HUES48 (cell line): ENCODE measurements around the gene HGFAC.

ENCODE experiments used
- H3K27ac ChIP-seq: one replicate; pipeline ENCODE4 v1.7.0; 2013; ENCODE audit warnings: low read depth, low read length, inconsistent platforms
- H3K27me3 ChIP-seq: 2 replicates; pipeline ENCODE4 v1.6.1; 2013; ENCODE audit warnings: mild to moderate bottlenecking, low read length; ENCODE audit not compliant: control insufficient read depth, insufficient read depth
- H3K36me3 ChIP-seq: 2 replicates; pipeline ENCODE4 v1.6.1; 2013; ENCODE audit warnings: low read length; ENCODE audit not compliant: control insufficient read depth, insufficient read depth
- H3K4me1 ChIP-seq: 2 replicates; pipeline ENCODE4 v1.6.1; 2013; ENCODE audit warnings: mild to moderate bottlenecking, low read length; ENCODE audit not compliant: control insufficient read depth, insufficient read depth
- H3K4me3 ChIP-seq: 2 replicates; pipeline ENCODE4 v1.5.1; 2013; ENCODE audit warnings: mild to moderate bottlenecking, low read depth, low read length
- H3K9ac ChIP-seq: 2 replicates; pipeline ENCODE4 v1.6.1; 2013; ENCODE audit warnings: mild to moderate bottlenecking, low read depth, low read length, moderate library complexity
- H3K9me3 ChIP-seq: 2 replicates; pipeline ENCODE4 v1.6.1; 2013; ENCODE audit warnings: low read length; ENCODE audit not compliant: control insufficient read depth, insufficient read depth

HGFAC gene

GRCh38 chr4:3443750-3444309 is 2.1 kb downstream of the HGFAC start:
- Histone ChIP-seq H3K27ac (no peak overlapping the region), H3K4me3 (no peak overlapping the region), H3K9ac (no peak overlapping the region), H3K4me1 (no peaks in the 10 kb centered on the region), H3K9me3 (no peaks in the 10 kb centered on the region), H3K36me3 (no peaks in the 10 kb centered on the region), H3K27me3 (peaks cover 5% of the 10 kb centered on the region)

DNA sequence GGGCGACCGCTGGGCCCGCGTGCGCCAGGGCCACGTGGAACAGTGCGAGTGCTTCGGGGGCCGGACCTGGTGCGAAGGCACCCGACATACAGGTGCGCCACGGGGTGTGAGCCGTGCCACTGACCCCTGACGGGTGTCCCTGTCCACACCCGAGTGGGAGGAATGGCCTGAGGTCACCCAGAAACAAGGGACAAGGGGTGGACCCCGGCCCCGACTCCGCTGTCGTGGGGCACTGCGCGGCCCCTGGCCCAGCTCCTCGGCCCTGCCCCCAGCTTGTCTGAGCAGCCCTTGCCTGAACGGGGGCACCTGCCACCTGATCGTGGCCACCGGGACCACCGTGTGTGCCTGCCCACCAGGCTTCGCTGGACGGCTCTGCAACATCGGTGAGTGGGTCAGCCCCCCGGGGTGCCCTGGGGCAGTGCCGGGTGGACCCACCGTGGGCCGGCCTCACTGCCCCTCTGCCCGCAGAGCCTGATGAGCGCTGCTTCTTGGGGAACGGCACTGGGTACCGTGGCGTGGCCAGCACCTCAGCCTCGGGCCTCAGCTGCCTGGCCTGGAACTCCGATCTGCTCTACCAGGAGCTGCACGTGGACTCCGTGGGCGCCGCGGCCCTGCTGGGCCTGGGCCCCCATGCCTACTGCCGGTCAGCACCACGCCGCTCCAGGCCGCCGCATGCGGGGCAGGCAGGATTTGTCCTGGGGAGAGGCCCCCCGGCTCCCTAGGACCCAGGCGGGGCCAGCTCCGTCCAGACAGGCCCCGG is 2.8 kb downstream of the HGFAC start:
- H3K9me3 ChIP-seq: no peaks in the 10 kb centered on the region
- H3K36me3 ChIP-seq: no peaks in the 10 kb centered on the region
- peaks cover 7% of the 10 kb centered on the region for H3K27me3 ChIP-seq
- H3K4me3 ChIP-seq: no peak overlapping the region
- no peak overlapping the region for H3K9ac ChIP-seq
- no peaks in the 10 kb centered on the region for H3K4me1 ChIP-seq
- no peak overlapping the region for H3K27ac ChIP-seq

- Histone ChIP-seq H3K27me3 (peaks cover 7% of the 10 kb centered on the region), H3K4me1 (no peaks in the 10 kb centered on the region), H3K9ac (no peak overlapping the region), H3K27ac (no peak overlapping the region), H3K4me3 (no peak overlapping the region), H3K9me3 (no peaks in the 10 kb centered on the region), H3K36me3 (no peaks in the 10 kb centered on the region)
These were observed 3.5 kb downstream of the HGFAC start for GRCh38 chr4:3445111-3445820.

DNA sequence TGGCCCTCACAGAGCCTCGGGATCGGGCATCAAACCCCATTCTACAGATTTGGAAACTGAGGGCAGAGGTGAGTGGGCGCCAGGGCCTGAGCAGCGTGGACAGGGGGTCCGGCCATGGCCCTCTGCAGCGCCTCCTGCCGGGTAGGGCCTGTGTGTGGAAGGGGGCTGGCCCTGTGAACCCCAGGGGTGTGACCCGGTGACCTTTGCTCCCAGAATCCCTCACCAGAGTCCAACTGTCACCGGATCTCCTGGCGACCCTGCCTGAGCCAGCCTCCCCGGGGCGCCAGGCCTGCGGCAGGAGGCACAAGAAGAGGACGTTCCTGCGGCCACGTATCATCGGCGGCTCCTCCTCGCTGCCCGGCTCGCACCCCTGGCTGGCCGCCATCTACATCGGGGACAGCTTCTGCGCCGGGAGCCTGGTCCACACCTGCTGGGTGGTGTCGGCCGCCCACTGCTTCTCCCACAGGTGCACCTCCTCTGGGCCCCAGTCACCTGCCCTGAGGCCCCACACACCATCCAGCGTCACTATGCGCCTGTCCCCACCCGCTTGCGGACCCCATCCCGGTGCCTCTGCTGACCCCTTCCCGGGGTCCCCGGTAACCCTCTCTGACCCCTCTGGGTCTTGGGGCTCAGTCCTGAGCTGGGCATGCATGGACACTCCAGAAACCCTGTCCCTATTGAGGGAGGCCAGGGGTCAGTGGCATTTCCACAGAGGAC is 4.2 kb downstream of the HGFAC start:
- Histone ChIP-seq H3K4me1 (no peaks in the 10 kb centered on the region), H3K4me3 (no peak overlapping the region), H3K27me3 (peaks cover 7% of the 10 kb centered on the region), H3K36me3 (no peaks in the 10 kb centered on the region), H3K9me3 (no peaks in the 10 kb centered on the region), H3K27ac (no peak overlapping the region), H3K9ac (no peak overlapping the region)

GRCh38 chr4:3446631-3447320 is 5.0 kb downstream of the HGFAC start:
- Histone ChIP-seq H3K4me1 (no peaks in the 10 kb centered on the region), H3K36me3 (no peaks in the 10 kb centered on the region), H3K27me3 (peaks cover 7% of the 10 kb centered on the region), H3K4me3 (no peak overlapping the region), H3K9me3 (no peaks in the 10 kb centered on the region), H3K27ac (no peak overlapping the region), H3K9ac (no peak overlapping the region)

DNA sequence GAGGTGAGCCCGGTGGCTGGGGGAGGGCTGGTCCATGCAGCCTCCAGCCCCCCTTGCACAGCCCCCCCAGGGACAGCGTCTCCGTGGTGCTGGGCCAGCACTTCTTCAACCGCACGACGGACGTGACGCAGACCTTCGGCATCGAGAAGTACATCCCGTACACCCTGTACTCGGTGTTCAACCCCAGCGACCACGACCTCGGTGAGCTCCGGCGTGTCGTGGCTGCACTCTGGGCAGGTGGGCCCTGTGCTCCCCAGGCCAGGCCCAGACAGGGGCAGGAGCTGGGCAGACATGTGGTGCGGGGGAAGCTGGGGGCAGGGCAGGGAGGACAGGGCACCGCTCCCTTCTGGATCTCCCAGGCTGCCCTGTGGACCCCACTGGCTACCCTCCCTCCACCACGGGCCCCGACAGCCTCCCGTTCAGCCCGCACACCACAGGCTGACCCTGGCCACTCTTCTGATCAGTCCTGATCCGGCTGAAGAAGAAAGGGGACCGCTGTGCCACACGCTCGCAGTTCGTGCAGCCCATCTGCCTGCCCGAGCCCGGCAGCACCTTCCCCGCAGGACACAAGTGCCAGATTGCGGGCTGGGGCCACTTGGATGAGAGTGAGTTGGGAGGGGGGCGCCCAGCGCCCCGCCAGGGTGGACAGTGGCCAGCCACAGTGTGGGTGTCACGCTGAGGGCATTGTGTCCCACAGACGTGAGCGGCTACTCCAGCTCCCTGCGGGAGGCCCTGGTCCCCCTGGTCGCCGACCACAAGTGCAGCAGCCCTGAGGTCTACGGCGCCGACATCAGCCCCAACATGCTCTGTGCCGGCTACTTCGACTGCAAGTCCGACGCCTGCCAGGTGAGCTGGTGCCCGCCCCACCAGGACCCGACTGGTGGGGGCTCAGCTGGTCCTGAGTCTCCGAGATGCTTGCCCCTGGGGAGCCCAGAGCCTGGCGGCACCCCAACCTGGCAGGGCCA is 5.9 kb downstream of the HGFAC start:
- no peak overlapping the region for H3K9ac ChIP-seq
- no peak overlapping the region for H3K27ac ChIP-seq
- no peak overlapping the region for H3K4me3 ChIP-seq
- no peaks in the 10 kb centered on the region for H3K4me1 ChIP-seq
- peaks cover 7% of the 10 kb centered on the region for H3K27me3 ChIP-seq
- no peaks in the 10 kb centered on the region for H3K9me3 ChIP-seq
- H3K36me3 ChIP-seq: no peaks in the 10 kb centered on the region

DNA sequence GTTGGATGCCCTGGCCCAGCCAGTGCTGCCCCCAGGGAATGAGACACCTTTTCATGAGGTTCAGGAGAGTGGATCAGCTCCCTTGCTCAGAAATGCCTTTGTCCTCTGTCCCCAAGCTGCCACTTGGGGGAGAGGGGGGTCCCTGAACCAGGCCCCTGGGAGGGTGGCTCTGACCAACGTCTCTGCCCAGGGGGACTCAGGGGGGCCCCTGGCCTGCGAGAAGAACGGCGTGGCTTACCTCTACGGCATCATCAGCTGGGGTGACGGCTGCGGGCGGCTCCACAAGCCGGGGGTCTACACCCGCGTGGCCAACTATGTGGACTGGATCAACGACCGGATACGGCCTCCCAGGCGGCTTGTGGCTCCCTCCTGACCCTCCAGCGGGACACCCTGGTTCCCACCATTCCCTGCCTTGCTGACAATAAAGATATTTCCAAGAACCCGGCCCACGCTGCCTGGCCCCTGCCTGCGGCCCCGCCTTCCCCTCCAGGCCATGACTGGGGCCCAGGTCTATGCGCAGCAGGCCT is 7.3 kb downstream of the HGFAC start:
- no peak overlapping the region for H3K9ac ChIP-seq

GRCh38 chr4:3449574-3450534 is 8.1 kb downstream of the HGFAC start:
- Histone ChIP-seq H3K4me3 (no peak overlapping the region), H3K27me3 (peaks cover 12% of the 10 kb centered on the region), H3K9me3 (no peaks in the 10 kb centered on the region), H3K36me3 (no peaks in the 10 kb centered on the region), H3K9ac (no peak overlapping the region), H3K4me1 (no peaks in the 10 kb centered on the region), H3K27ac (no peak overlapping the region)

More for the DNA sequence above, 7.3 kb downstream of the HGFAC start:
- no peaks in the 10 kb centered on the region for H3K4me1 ChIP-seq
- no peak overlapping the region for H3K4me3 ChIP-seq
- peaks cover 12% of the 10 kb centered on the region for H3K27me3 ChIP-seq
- no peaks in the 10 kb centered on the region for H3K9me3 ChIP-seq
- no peak overlapping the region for H3K27ac ChIP-seq
- no peaks in the 10 kb centered on the region for H3K36me3 ChIP-seq

DNA sequence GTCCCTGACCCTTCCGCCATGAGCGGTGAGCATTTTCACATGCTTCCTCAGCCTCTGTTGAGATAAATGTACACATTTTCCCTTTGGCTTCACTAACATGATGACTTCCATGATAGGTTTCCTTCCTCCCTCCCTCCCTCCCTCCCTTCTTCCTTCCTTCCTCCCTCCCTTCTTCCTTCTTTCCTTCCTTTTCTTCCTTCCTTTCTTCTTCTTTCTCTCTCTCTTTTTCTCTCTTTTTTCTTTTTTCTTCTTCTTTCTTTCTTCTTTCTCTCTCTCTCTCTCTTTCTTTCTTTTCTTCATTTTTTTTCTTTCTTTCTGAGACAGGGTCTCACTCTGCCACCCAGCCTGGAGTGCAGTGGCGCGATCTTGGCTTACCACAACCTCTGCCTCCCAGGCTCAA is 8.9 kb downstream of the HGFAC start:
- Histone ChIP-seq H3K4me1 (no peaks in the 10 kb centered on the region), H3K4me3 (no peak overlapping the region), H3K27ac (no peak overlapping the region), H3K36me3 (no peaks in the 10 kb centered on the region), H3K9ac (no peak overlapping the region), H3K9me3 (no peaks in the 10 kb centered on the region; the same call in 1 of the 2 replicates), H3K27me3 (peaks cover 12% of the 10 kb centered on the region)
